KOPT-K1 (cell line): ENCODE measurements around the gene RALGDS.
A peak's percentile ranks its signal among the peaks of the same experiment; 100 is the strongest.
"Not testable (repeated sequence)": the region's sequence is repeated elsewhere in the genome, so short reads cannot be mapped to it uniquely, and the experiment has no call there.

Experiments used
- H3K27ac ChIP-seq: fragments of 200-600 bp; sonication (generic); 2 replicates; pipeline ENCODE4 v1.5.1; 2016; ENCODE audit warnings: antibody characterized with exemption, mild to moderate bottlenecking, low read depth, low read length; ENCODE audit not compliant: poor library complexity, severe bottlenecking
- H3K36me3 ChIP-seq: fragments of 200-600 bp; sonication (generic); 2 replicates; pipeline ENCODE4 v1.5.1; 2017; ENCODE audit warnings: antibody characterized with exemption, mild to moderate bottlenecking, low read length, moderate library complexity; ENCODE audit not compliant: insufficient read depth
- H3K9me3 ChIP-seq: fragments of 200-600 bp; sonication (generic); 2 replicates; pipeline ENCODE4 v1.5.1; 2017; ENCODE audit warnings: antibody characterized with exemption, low read length, mild to moderate bottlenecking; ENCODE audit not compliant: insufficient read depth, poor library complexity, severe bottlenecking

Gene RALGDS

GRCh38 chr9:133070985-133071384 is 50.1 kb downstream of the RALGDS start:
- H3K9me3 ChIP-seq, H3K36me3 ChIP-seq, H3K27ac ChIP-seq: not testable (repeated sequence)

DNA sequence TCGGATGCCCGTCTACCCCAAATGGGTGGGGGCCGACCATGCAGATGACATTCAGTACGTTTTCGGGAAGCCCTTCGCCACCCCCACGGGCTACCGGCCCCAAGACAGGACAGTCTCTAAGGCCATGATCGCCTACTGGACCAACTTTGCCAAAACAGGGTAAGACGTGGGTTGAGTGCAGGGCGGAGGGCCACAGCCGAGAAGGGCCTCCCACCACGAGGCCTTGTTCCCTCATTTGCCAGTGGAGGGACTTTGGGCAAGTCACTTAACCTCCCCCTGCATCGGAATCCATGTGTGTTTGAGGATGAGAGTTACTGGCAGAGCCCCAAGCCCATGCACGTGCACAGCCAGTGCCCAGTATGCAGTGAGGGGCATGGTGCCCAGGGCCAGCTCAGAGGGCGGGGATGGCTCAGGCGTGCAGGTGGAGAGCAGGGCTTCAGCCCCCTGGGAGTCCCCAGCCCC is 50.5 kb downstream of the RALGDS start:
- not testable (repeated sequence) for H3K36me3 ChIP-seq, H3K27ac ChIP-seq, H3K9me3 ChIP-seq

DNA sequence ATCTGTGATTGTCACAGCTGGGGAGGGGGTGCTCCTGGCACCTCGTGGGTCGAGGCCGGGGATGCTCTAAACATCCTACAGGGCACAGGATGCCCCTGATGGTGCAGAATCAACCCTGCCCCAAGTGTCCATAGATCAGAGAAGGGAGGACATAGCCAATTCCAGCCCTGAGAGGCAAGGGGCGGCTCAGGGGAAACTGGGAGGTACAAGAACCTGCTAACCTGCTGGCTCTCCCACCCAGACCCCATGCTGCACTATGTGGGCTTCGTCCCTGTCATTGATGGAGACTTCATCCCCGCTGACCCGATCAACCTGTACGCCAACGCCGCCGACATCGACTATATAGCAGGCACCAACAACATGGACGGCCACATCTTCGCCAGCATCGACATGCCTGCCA is 52.6 kb downstream of the RALGDS start:
- H3K36me3 ChIP-seq: peaks cover 17% of the 10 kb centered on the region; the same call in 1 of the 2 replicates
- H3K27ac ChIP-seq, H3K9me3 ChIP-seq: not testable (repeated sequence)

GRCh38 chr9:133067813-133068212 is 53.2 kb downstream of the RALGDS start:
- H3K36me3 ChIP-seq: peaks cover 17% of the 10 kb centered on the region; the same call in 1 of the 2 replicates
- no peak overlapping the region for H3K27ac ChIP-seq
- H3K9me3 ChIP-seq: no peaks in the 10 kb centered on the region

DNA sequence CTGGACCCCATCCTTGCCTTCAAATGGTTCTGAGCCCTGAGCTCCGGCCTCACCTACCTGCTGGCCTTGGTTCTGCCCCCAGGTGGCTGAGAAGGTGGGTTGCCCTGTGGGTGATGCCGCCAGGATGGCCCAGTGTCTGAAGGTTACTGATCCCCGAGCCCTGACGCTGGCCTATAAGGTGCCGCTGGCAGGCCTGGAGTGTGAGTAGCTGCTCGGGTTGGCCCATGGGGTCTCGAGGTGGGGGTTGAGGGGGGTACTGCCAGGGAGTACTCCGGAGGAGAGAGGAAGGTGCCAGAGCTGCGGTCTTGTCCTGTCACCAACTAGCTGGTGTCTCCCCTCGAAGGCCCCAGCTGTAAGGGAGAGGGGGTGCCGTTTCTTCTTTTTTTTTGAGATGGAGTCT is 54.0 kb downstream of the RALGDS start:
- Histone ChIP-seq H3K36me3 (peaks cover 17% of the 10 kb centered on the region; the same call in 1 of the 2 replicates), H3K9me3 (no peaks in the 10 kb centered on the region), H3K27ac (no peak overlapping the region)

DNA sequence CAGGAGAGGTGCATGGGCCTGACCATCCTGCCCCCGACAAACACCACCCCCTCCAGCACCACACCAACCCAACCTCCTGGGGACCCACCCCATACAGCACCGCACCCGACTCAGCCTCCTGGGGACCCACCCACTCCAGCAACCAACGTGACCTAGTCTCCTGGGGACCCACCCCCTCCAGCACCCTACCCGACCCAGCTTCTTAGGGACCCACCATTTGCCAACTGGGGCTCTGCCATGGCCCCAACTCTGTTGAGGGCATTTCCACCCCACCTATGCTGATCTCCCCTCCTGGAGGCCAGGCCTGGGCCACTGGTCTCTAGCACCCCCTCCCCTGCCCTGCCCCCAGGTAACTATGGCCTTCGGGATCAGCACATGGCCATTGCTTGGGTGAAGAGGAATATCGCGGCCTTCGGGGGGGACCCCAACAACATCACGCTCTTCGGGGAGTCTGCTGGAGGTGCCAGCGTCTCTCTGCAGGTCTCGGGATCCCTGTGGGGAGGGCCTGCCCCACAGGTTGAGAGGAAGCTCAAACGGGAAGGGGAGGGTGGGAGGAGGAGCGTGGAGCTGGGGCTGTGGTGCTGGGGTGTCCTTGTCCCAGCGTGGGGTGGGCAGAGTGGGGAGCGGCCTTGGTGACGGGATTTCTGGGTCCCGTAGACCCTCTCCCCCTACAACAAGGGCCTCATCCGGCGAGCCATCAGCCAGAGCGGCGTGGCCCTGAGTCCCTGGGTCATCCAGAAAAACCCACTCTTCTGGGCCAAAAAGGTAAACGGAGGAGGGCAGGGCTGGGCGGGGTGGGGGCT is 54.7 kb downstream of the RALGDS start:
- peaks cover 17% of the 10 kb centered on the region; the same call in 1 of the 2 replicates for H3K36me3 ChIP-seq
- no peaks in the 10 kb centered on the region for H3K9me3 ChIP-seq
- no peak overlapping the region for H3K27ac ChIP-seq

DNA sequence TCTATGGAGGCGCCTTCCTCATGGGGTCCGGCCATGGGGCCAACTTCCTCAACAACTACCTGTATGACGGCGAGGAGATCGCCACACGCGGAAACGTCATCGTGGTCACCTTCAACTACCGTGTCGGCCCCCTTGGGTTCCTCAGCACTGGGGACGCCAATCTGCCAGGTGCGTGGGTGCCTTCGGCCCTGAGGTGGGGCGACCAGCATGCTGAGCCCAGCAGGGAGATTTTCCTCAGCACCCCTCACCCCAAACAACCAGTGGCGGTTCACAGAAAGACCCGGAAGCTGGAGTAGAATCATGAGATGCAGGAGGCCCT is 56.0 kb downstream of the RALGDS start:
- Histone ChIP-seq H3K36me3 (peaks cover 17% of the 10 kb centered on the region; the same call in 1 of the 2 replicates), H3K9me3 (no peaks in the 10 kb centered on the region), H3K27ac (no peak overlapping the region)

GRCh38 chr9:133064241-133065069 is 56.6 kb downstream of the RALGDS start:
- H3K36me3 ChIP-seq: peaks cover 17% of the 10 kb centered on the region; the same call in 1 of the 2 replicates
- no peaks in the 10 kb centered on the region for H3K9me3 ChIP-seq
- no peak overlapping the region for H3K27ac ChIP-seq

DNA sequence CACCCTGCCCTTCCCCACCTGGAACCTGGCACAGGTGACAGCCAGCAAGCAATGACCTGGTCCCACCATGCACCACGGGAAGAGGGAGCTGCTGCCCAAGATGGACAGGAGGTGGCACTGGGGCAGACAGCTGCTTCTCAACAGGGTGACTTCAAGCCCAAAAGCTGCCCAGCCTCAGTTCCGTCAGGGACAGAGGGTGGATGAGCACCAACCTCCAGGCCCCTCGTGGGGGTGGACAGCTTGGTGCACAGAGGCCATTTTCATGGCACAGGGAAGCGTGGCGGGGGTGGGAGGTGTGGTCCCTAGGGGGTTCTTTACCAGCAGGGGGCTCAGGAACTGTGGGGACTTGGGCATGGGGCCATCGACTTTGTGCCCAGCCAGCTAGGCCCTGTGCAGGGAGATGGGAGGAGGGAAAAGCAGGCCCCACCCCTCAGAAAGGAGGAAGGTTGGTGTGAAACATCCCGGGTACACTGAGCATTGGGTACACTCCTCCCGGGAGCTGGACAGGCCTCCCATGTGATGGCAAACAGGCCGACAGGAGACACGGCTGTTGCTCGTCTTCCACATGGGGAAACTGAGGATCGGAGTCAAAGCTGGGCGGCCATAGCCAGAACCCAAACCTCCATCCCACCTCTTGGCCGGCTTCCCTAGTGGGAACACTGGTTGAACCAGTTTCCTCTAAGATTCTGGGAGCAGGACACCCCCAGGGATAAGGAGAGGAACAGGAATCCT is 57.4 kb downstream of the RALGDS start:
- H3K9me3 ChIP-seq: no peaks in the 10 kb centered on the region
- H3K27ac ChIP-seq: no peak overlapping the region
- peaks cover 17% of the 10 kb centered on the region for H3K36me3 ChIP-seq

DNA sequence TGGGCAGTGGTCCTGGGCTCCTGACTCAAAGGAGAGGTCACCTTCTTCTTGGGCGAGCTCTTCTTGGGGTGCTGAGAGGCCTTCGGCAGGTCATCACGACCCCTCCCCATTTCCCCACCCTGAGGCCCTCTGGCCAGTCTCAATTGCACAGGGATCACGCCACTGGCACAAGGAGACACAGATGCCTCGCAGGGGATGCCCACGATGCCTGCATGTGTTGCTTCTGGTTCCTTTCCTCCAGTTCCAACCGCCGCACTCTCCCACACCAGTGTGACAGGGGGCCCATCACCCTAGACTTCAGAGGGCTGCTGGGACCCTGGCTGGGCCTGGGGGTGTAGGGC is 57.9 kb downstream of the RALGDS start:
- no peaks in the 10 kb centered on the region for H3K9me3 ChIP-seq
- peaks cover 23% of the 10 kb centered on the region for H3K36me3 ChIP-seq
- H3K27ac ChIP-seq: no peak overlapping the region

DNA sequence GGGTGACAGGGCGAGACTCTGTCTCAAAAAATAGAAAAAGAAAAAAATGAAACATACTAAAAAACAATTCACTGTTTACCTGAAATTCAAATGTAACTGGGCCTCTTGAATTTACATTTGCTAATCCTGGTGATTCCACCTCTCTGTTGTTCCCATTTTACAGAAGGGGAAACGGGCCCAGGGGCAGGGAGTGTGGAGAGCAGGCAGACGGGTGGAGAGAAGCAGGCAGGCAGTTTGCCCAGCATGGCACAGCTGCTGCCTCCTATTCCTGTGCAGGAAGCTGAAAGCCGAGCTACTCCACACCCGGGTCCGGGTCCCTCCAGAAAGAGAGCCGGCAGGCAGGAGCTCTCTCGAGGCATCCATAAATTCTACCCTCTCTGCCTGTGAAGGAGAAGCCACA is 58.5 kb downstream of the RALGDS start:
- H3K36me3 ChIP-seq: peaks cover 24% of the 10 kb centered on the region
- H3K9me3 ChIP-seq: not testable (repeated sequence)

GRCh38 chr9:133061764-133062145 is 59.3 kb downstream of the RALGDS start, which contains the start of gene CEL:
CEL (plus strand) TSS chr9:133061981; CDS start chr9:133062003, 22 bp downstream.
- Histone ChIP-seq H3K27ac (peak within 1 kb of the TSS; percentile 60), H3K36me3 (peaks cover 28% of the 10 kb centered on the region)
- H3K9me3 ChIP-seq: not testable (repeated sequence)

More for the DNA sequence above, 58.5 kb downstream of the RALGDS start:
- H3K27ac ChIP-seq: not testable (repeated sequence)

- H3K36me3 ChIP-seq: peaks cover 34% of the 10 kb centered on the region
- H3K9me3 ChIP-seq: not testable (repeated sequence)
- peak overlapping the region; percentile 60 for H3K27ac ChIP-seq
These were observed 59.8 kb downstream of the RALGDS start for GRCh38 chr9:133061019-133061763.

DNA sequence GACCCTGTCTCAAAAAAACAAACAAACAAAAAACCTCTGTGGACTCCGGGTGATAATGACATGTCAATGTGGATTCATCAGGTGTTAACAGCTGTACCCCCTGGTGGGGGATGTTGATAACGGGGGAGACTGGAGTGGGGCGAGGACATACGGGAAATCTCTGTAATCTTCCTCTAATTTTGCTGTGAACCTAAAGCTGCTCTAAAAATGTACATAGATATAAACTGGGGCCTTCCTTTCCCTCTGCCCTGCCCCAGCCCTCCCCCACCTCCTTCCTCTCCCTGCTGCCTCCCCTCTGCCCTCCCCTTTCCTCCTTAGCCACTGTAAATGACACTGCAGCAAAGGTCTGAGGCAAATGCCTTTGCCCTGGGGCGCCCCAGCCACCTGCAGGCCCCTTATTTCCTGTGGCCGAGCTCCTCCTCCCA is 60.6 kb downstream of the RALGDS start:
- H3K36me3 ChIP-seq: peaks cover 41% of the 10 kb centered on the region
- no peaks in the 10 kb centered on the region for H3K9me3 ChIP-seq
- H3K27ac ChIP-seq: peak overlapping the region; percentile 60
